HG03066 (cell line): Measurements from ENCODE around the gene PTCD1.

ENCODE experiments used
- ATAC-seq: cut with Tn5 transposase; IDR thresholded peaks from one replicate; pipeline ENCODE4 v1.9.1; 2021; ENCODE audit warnings: low read depth; ENCODE audit not compliant: unreplicated experiment

The PTCD1 gene

DNA sequence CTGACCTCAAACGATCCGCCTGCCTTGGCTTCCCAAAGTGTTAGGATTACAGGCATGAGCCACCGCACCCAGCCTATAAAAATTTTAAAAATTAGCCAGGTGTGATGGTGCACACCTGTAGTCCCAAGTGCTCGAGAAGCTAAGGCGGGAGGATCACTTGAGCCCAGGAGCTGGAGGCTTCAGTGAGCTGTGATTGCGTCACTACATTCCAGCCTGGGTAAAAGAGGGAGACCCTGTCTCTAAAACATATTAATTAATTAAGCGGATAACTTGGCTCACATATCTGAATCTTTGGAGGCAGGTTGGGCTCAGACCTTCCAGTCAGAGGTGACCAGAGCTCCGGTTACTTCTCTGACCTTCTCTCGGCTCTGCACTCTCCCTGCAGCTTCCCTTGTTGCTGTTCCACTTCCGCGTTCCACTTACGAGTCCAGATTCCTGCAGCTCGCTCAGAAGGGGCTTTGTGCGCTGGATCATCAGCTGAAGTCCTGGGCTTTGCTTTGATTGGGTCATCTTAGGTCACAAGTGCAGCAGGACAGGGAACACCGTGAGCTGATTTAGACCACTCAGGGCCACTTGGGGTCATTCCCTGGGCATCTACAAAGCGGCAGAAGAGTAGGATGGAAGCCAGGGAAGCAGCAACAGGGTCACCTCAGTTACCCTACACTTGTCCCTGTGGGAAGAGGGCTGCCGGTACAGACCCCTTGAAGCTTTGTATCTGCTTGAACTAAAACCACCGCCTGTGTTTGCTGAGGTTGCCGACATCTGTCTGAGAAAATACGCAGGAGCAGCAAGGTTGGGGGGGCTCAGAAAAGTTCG lies 66.1 kb downstream of the PTCD1 start:
- no peak for ATAC-seq

DNA sequence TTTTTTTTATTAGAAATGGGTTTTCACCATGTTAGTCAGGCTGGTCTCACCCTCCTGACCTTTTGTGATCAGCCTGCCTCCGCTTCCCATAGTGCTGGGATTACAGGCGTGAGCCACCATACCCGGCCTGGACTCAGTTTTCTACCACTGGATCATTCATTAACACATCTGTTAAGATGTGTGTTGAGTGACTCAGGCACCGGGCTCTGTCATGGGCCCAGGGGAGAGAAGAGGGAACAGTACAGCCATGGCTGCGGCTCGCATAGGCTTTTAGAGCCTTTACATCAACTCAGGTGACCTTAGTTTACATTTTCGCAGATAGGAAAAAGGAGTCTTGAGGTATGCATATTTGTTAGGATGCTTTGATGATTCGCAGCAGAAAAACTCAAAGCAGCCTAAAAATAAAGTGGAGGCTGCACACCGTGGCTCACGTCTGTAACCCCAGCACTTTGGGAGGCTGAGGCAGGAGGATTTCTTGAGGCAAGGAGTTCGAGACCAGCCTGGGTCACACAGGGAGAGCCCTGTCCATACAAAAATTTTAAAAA lies 67.2 kb downstream of the PTCD1 start:
- ATAC-seq, result no peak

DNA sequence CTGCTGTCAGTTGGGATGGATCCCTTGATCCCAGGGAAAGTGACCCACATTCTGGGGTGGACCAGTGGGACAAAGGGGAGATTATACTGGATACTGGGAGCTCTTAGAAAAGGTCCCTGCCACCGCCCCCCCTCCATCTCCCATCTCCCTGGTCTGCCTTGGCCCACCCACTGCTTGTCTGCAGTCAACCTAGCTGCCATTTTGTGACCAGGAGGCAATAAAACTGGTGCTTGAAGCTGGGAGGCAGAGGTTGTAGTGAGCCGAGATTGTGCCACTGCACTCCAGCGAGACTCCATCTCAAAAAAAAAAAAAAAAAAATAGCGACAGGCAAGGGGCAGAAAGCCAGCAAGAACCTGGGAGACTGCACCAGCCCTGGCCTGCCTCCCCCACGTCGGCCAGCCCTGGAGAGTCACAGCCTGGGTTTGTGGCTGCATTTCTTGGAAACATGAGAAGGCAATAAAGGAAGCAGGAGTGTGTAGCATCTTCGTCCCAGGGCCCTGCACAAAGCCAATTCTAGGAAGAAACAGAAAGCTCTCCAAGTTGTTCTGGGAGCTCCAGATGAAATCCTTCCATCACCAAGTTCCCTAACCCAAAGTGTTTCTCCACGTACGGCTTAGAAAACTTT lies 68.7 kb downstream of the PTCD1 start:
- no peak for ATAC-seq

DNA sequence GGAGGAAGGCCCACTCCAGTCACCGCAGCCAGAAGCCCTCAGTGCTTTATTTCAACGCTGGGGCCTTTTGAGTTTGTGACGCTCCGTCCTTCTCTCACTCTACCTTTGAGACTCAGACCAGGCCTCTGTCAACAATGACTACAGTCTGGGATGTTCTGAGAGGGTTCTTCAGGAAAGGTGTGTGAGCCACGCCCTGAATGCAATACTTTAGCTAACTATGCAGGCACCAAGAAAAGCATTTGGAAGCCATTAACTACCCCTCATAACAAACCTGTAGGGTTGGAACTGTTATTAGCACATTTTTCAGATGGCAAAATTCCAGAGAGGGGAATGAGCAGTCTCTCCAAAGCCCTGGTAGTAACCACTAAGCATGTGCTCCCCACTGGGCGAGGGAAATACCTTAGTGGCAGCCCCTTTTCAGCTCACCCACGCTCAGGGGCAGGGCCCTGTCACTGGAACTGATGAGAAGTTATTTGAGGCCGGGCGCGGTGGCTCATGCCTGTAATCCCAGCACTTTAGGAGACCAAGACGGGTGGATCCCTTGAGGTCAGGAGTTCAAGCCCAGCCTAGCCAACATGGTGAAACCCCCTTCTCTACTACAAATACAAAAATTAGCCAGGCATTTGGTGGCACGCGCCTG lies 69.7 kb downstream of the PTCD1 start:
- ATAC-seq, result no peak
